IMR-90 (cell line): ENCODE measurements around the gene PCGF3. TPM values are rescaled to one million over a fixed set of nuclear protein-coding genes. Genes with fewer than 3 reads are reported as not detected.

Experiments used
- ATAC-seq: fragments of 200-7000 bp; cut with Tn5 transposase; 2 replicates; pipeline ENCODE4 v1.9.1; 2020; ENCODE audit warnings: low read depth, mild to moderate bottlenecking, moderate library complexity
- BruUV-seq: library from RNA; stranded (reverse); fragments of 400-500 nt; replicated peaks from 2 replicates; lab custom pipeline; 2021; lab: Mats Ljungman, UMichigan
- CTCF ChIA-PET: fragments of 300-600 bp; formaldehyde crosslinking; extraction: SDS; loops from one replicate; lab custom pipeline; 2021; ENCODE audit warnings: antibody characterized with exemption; lab: Yijun Ruan, JAX
- POLR2A ChIA-PET: fragments of 300-600 bp; sonication (Branson Sonifier 250); formaldehyde crosslinking; loops from one replicate; lab custom pipeline; 2022; ENCODE audit warnings: antibody characterized with exemption; ENCODE audit not compliant: unreplicated experiment; lab: Charles Lee
- DNase-seq: peaks from one replicate; pipeline ENCODE4 v3.0.0; 2013
- H2AFZ ChIP-seq: replicated peaks from 2 replicates; pipeline ENCODE3; 2013; ENCODE audit warnings: low read length, mild to moderate bottlenecking; ENCODE audit not compliant: poor library complexity
- H2AK5ac ChIP-seq: 2 replicates; pipeline ENCODE4 v1.6.1; 2013; ENCODE audit warnings: low read depth, low read length, inconsistent platforms
- H2AK9ac ChIP-seq: replicated peaks from 2 replicates; pipeline ENCODE3; 2013; ENCODE audit warnings: mild to moderate bottlenecking, low read depth, low read length, moderate library complexity; ENCODE audit not compliant: poor library complexity
- H2BK120ac ChIP-seq: 2 replicates; pipeline ENCODE4 v1.6.1; 2013; ENCODE audit warnings: low read depth, low read length, inconsistent platforms
- H2BK15ac ChIP-seq: 3 replicates; pipeline ENCODE4 v1.6.1; 2013; ENCODE audit warnings: low read depth, low read length, inconsistent platforms
- H2BK20ac ChIP-seq: 2 replicates; pipeline ENCODE4 v1.6.1; 2013; ENCODE audit warnings: low read depth, mild to moderate bottlenecking, inconsistent platforms, low read length, moderate library complexity
- H2BK5ac ChIP-seq: 2 replicates; pipeline ENCODE4 v1.6.1; 2013; ENCODE audit warnings: mild to moderate bottlenecking, low read depth, low read length, inconsistent platforms; ENCODE audit not compliant: poor library complexity, severe bottlenecking
- H3K14ac ChIP-seq: replicated peaks from 2 replicates; pipeline ENCODE4 v1.6.1; 2013; ENCODE audit warnings: low read depth, low read length, inconsistent platforms
- H3K18ac ChIP-seq: 2 replicates; pipeline ENCODE4 v1.6.1; 2013; ENCODE audit warnings: low read depth, low read length, control low read depth
- H3K23ac ChIP-seq: 2 replicates; pipeline ENCODE4 v1.6.1; 2013; ENCODE audit warnings: low read depth, low read length, inconsistent platforms
- H3K27ac ChIP-seq: 2 replicates; pipeline ENCODE4 v1.5.1; 2013; ENCODE audit warnings: mild to moderate bottlenecking, control low read depth, low read length; ENCODE audit not compliant: insufficient read depth
- H3K27me3 ChIP-seq: 2 replicates; pipeline ENCODE4 v1.6.1; 2013; ENCODE audit warnings: low read length; ENCODE audit not compliant: control insufficient read depth, insufficient read depth
- H3K36me3 ChIP-seq: 2 replicates; pipeline ENCODE4 v1.6.1; 2013; ENCODE audit warnings: low read length, mixed read lengths; ENCODE audit not compliant: control insufficient read depth, insufficient read depth
- H3K4ac ChIP-seq: 2 replicates; pipeline ENCODE4 v1.6.1; 2013; ENCODE audit warnings: low read depth, low read length, inconsistent platforms
- H3K4me1 ChIP-seq: 2 replicates; pipeline ENCODE4 v1.6.1; 2013; ENCODE audit warnings: low read length, mixed read lengths; ENCODE audit not compliant: control insufficient read depth, insufficient read depth
- H3K4me2 ChIP-seq: 2 replicates; pipeline ENCODE4 v1.6.1; 2013; ENCODE audit warnings: low read depth, mild to moderate bottlenecking, control low read depth, low read length, moderate library complexity
- H3K4me3 ChIP-seq: 2 replicates; pipeline ENCODE4 v1.5.1; 2013; ENCODE audit warnings: low read depth, mild to moderate bottlenecking, control low read depth, low read length, moderate library complexity; ENCODE audit not compliant: insufficient read depth
- H3K56ac ChIP-seq: 2 replicates; pipeline ENCODE4 v1.6.1; 2013; ENCODE audit warnings: low read length, inconsistent platforms; ENCODE audit not compliant: insufficient read depth; ENCODE audit errors: extremely low read depth
- H3K79me1 ChIP-seq, 2 experiments: 2 replicates each; pipeline ENCODE4 v1.6.1; 2013; ENCODE audit warnings: low read length in 2 of 2, inconsistent platforms in 1 of 2, low read depth in 1 of 2
- H3K9ac ChIP-seq: 2 replicates; pipeline ENCODE4 v1.6.1; 2013; ENCODE audit warnings: low read depth, low read length, control low read depth
- H3K9me1 ChIP-seq: 2 replicates; pipeline ENCODE4 v1.6.1; 2013; ENCODE audit warnings: low read length, inconsistent platforms; ENCODE audit not compliant: insufficient read depth
- H3K9me3 ChIP-seq: 2 replicates; pipeline ENCODE4 v1.6.1; 2013; ENCODE audit warnings: low read length; ENCODE audit not compliant: control insufficient read depth, insufficient read depth
- H4K20me1 ChIP-seq: 2 replicates; pipeline ENCODE4 v1.6.1; 2013; ENCODE audit warnings: low read length, inconsistent platforms; ENCODE audit not compliant: insufficient read depth
- H4K5ac ChIP-seq: 2 replicates; pipeline ENCODE4 v1.6.1; 2013; ENCODE audit warnings: mild to moderate bottlenecking, low read depth, low read length, control low read depth
- H4K8ac ChIP-seq, 2 experiments: 2 replicates each; pipeline ENCODE4 v1.6.1; 2013; ENCODE audit warnings: low read depth in 2 of 2, low read length in 2 of 2, control low read depth in 1 of 2, inconsistent platforms in 1 of 2
- H4K91ac ChIP-seq: 2 replicates; pipeline ENCODE4 v1.6.1; 2013; ENCODE audit warnings: low read depth, low read length, inconsistent platforms; ENCODE audit not compliant: insufficient read depth
- CEBPB ChIP-seq: IDR thresholded peaks from 2 replicates; pipeline ENCODE4 v1.6.1; 2012; ENCODE audit warnings: low read depth, low read length, improper control_type of control experiment
- CHD1 ChIP-seq: IDR thresholded peaks from 2 replicates; pipeline ENCODE4 v1.6.1; 2012; ENCODE audit warnings: low read depth, low read length, improper control_type of control experiment
- FOS ChIP-seq: fragments of 150-350 bp; IDR thresholded peaks from 2 replicates; pipeline ENCODE4 v1.6.1; 2016; ENCODE audit warnings: low read depth, low read length
- MXI1 ChIP-seq: IDR thresholded peaks from 2 replicates; pipeline ENCODE4 v1.6.1; 2012; ENCODE audit warnings: low read depth, mild to moderate bottlenecking, low read length, moderate library complexity, borderline replicate concordance
- NFE2L2 ChIP-seq: fragments of 150-350 bp; IDR thresholded peaks from 2 replicates; pipeline ENCODE4 v1.6.1; 2016; ENCODE audit warnings: low read depth, mild to moderate bottlenecking, low read length
- POLR2A ChIP-seq: IDR thresholded peaks from 2 replicates; pipeline ENCODE4 v1.6.1; 2012; ENCODE audit warnings: mild to moderate bottlenecking, low read depth, low read length
- RAD21 ChIP-seq: IDR thresholded peaks from 2 replicates; pipeline ENCODE4 v1.6.1; 2012; ENCODE audit warnings: low read length, improper control_type of control experiment
- SMC3 ChIP-seq: fragments of 150-350 bp; IDR thresholded peaks from 2 replicates; pipeline ENCODE4 v1.6.1; 2016; ENCODE audit warnings: low read depth, mild to moderate bottlenecking, antibody characterized with exemption, low read length, moderate library complexity
- WGBS, 2 experiments: methylation state at CpG; one replicate each; pipeline versions ENCODE4 v1.1.5 to v1.1.7; 2013; ENCODE audit warnings: missing lambda C conversion rate in 2 of 2; ENCODE audit not compliant: insufficient read length in 1 of 2; ENCODE audit errors: extremely low coverage in 2 of 2; 5-methylcytosine and 5-hydroxymethylcytosine counted together
- dilution Hi-C: fragments of 300-500 bp; cut with HindIII; formaldehyde crosslinking; loops from one replicate; pipeline ENCODE4 v1.14.3; 2018; ENCODE audit warnings: low sequenced_read_pairs; ENCODE audit not compliant: unreplicated experiment
- in situ Hi-C: fragments of 300-500 bp; cut with MboI; formaldehyde crosslinking; loops from 3 replicates; pipeline ENCODE4 v1.14.3; 2019; ENCODE audit warnings: low sequenced_read_pairs, inconsistent platforms, mixed read lengths
- intact Hi-C: fragments of 100-400 bp; cut with micrococcal nuclease; formaldehyde crosslinking; loops from 2 replicates; pipeline ENCODE4 v1.10.0; 2022
- polyA plus RNA-seq, 3 experiments: library from polyadenylated mRNA; depleted of rRNA; stranded (reverse); fragments of >200 nt; gene quantifications; 2 replicates each; pipeline ENCODE4 v1.2.3, GENCODE V29; 2012; ENCODE audit warnings: low replicate concordance in 1 of 3
- total RNA-seq: library from RNA; depleted of rRNA; stranded (reverse); fragments of >200 nt; gene quantifications from 2 replicates; pipeline ENCODE4 v1.2.3, GENCODE V29; 2012
- TF ChIP-seq, protein P1 (sequence below): fragments of 150-350 bp; IDR thresholded peaks from 2 replicates; pipeline ENCODE4 v1.6.1; 2017; ENCODE audit warnings: mild to moderate bottlenecking, antibody characterized with exemption, low read length, low read depth
- TF ChIP-seq, protein P2 (sequence below): fragments of 150-350 bp; IDR thresholded peaks from 2 replicates; pipeline ENCODE4 v1.6.1; 2016; ENCODE audit warnings: low read depth, mild to moderate bottlenecking, low read length, moderate library complexity, borderline replicate concordance

The PCGF3 gene
- total and polyA plus RNA-seq, 2 of the 4 experiments (the other 2 are of a cell fraction): 40.0 to 55.3 TPM

DNA sequence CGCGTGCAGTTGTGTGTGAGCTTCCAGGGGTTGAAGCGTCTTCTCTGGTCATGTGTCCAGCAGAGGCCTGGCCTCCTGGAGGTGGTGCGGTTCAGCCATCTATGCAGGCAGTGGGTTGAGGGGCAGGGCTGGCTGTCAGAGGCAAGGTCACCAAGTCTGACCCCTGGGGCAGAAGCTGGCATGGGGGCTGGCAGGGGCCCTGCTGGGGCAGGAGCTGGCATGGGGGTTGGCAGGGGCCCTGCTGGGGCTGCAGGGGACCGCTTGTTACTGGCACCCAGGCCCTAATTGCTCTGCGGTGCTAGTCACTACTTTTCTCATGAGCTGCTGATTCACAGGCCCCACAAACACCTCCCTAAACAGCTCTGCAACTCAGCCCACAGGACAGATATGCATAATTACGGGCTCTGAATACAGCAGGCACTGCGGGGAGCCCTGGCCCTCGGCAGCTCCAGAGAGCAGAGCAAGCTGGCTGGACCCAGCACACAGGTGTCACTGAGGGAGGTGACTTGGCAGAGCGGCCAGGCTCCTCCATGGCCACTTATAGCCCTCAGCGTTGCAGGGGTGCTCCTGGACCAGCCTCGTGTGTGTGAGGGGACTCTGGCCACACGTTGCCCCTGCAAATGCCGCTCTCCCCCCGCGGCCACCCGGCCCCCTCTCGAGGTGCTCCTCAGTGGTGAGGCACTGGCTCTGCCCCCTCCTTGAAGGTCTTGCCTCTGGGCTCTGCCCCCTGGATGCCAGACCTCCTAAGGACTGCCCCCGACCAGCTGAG lies 87.6 kb downstream of the PCGF3 start:
- Histone ChIP-seq H4K20me1 (no peaks in the 10 kb centered on the region), H3K27ac (no peak overlapping the region), H3K27me3 (peaks cover 68% of the 10 kb centered on the region), H3K9me1 (no peaks in the 10 kb centered on the region), H3K18ac (no peak overlapping the region), H3K56ac (no peak overlapping the region), H2BK15ac (no peak overlapping the region), H2AK9ac (no peak overlapping the region), H2AK5ac (no peak overlapping the region), H4K8ac (no peak overlapping the region), H3K4ac (no peak overlapping the region), H2AFZ (no peak overlapping the region), H2BK20ac (no peak overlapping the region), H3K9ac (no peak overlapping the region), H3K4me3 (no peak overlapping the region), H3K9me3 (no peaks in the 10 kb centered on the region), H2BK120ac (no peak overlapping the region), H4K5ac (no peak overlapping the region), H3K4me1 (no peaks in the 10 kb centered on the region), H3K36me3 (no peaks in the 10 kb centered on the region), H3K4me2 (no peak overlapping the region), H3K23ac (no peak overlapping the region), H4K91ac (no peak overlapping the region), H3K14ac (no peak overlapping the region), H3K79me1 (no peaks in the 10 kb centered on the region), H2BK5ac (no peak overlapping the region)
- in situ Hi-C loops: no loop called here
- intact Hi-C loops: no loop called here
- no peak for DNase-seq
- no TSS peak for BruUV-seq
- ATAC-seq: no peak
- ChIA-PET POLR2A (no interaction called here), CTCF (no interaction called here)
- no peak for TF ChIP-seq NFE2L2
- TF ChIP-seq RAD21: no peak
- TF ChIP-seq FOS: no peak
- TF ChIP-seq CHD1: no peak
- TF ChIP-seq, protein P1, sequence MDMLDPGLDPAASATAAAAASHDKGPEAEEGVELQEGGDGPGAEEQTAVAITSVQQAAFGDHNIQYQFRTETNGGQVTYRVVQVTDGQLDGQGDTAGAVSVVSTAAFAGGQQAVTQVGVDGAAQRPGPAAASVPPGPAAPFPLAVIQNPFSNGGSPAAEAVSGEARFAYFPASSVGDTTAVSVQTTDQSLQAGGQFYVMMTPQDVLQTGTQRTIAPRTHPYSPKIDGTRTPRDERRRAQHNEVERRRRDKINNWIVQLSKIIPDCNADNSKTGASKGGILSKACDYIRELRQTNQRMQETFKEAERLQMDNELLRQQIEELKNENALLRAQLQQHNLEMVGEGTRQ: no peak
- TF ChIP-seq POLR2A: no peak
- TF ChIP-seq CEBPB: no peak
- no peak for TF ChIP-seq SMC3
- no peak for TF ChIP-seq MXI1
- TF ChIP-seq, protein P2, sequence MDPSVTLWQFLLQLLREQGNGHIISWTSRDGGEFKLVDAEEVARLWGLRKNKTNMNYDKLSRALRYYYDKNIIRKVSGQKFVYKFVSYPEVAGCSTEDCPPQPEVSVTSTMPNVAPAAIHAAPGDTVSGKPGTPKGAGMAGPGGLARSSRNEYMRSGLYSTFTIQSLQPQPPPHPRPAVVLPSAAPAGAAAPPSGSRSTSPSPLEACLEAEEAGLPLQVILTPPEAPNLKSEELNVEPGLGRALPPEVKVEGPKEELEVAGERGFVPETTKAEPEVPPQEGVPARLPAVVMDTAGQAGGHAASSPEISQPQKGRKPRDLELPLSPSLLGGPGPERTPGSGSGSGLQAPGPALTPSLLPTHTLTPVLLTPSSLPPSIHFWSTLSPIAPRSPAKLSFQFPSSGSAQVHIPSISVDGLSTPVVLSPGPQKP: no peak
- dilution Hi-C loops: no loop called here
- WGBS, 2 experiments: 34% methylated on average over 4 of the region's 19 CpGs; no CpG with 5 or more reads in 1 of the 2 experiments
